Gastroesophageal sphincter (tissue), 3 donors: ENCODE measurements around the gene DOCK10.

Experiments
- CTCF ChIP-seq, 4 experiments: fragments of 200-600 bp in 2 of 4; fragments of 450-650 bp in 2 of 4; sonication (generic) in 1 of 4; IDR thresholded peaks; one replicate each; pipeline ENCODE4 v1.5.1; 2017 to 2019; ENCODE audit warnings: antibody characterized with exemption in 4 of 4, mild to moderate bottlenecking in 2 of 4, moderate library complexity in 2 of 4
- EP300 ChIP-seq: sonication (generic); formaldehyde crosslinking; IDR thresholded peaks from one replicate; pipeline ENCODE4 v1.6.1; 2017; ENCODE audit warnings: antibody characterized with exemption, mild to moderate bottlenecking
- POLR2A ChIP-seq, 2 donors: fragments of 450-650 bp; IDR thresholded peaks; one replicate each; pipeline ENCODE4 v1.6.1; 2017; ENCODE audit warnings: antibody characterized with exemption in 2 of 2, mild to moderate bottlenecking in 2 of 2, moderate library complexity in 1 of 2
- POLR2AphosphoS5 ChIP-seq: sonication (generic); formaldehyde crosslinking; IDR thresholded peaks from one replicate; pipeline ENCODE4 v1.6.1; 2017; ENCODE audit warnings: antibody characterized with exemption

GRCh38 chr2:225037415-225038230, 4.6 kb downstream of the DOCK10 start:
- no peak for TF ChIP-seq POLR2AphosphoS5
- TF ChIP-seq CTCF (IDR thresholded peaks at IDR 0.05), result no peak
- no peak for TF ChIP-seq POLR2A (IDR thresholded peaks at IDR 0.05)
- TF ChIP-seq EP300, result no peak
